K562 (cell line): ENCODE data around the gene PTPN12. TPM values are rescaled to one million over a fixed set of nuclear protein-coding genes. Genes with fewer than 3 reads are reported as not detected.

Experiments
- ATAC-seq: fragments of 200-7000 bp; cut with Tn5 transposase; 3 replicates; pipeline ENCODE4 v1.9.1; 2020; ENCODE audit warnings: moderate library complexity
- BruUV-seq: library from RNA; stranded (reverse); fragments of 400-500 nt; replicated peaks from 2 replicates; lab custom pipeline; 2021; lab: Mats Ljungman, UMichigan
- CTCF ChIA-PET: fragments of 300-600 bp; formaldehyde crosslinking; extraction: SDS; loops from one replicate; lab custom pipeline; 2021; ENCODE audit warnings: low intra/inter-chr PET ratio; lab: Yijun Ruan, JAX
- POLR2A ChIA-PET: fragments of 300-600, 350-650 bp; sonication (Branson Sonifier 250); formaldehyde crosslinking; extraction: SDS; loops from one replicate; lab custom pipeline; 2021; ENCODE audit warnings: antibody characterized with exemption, inconsistent platforms; lab: Yijun Ruan, JAX
- DNase-seq, 4 experiments: peaks; one replicate each; pipeline versions ENCODE4 v3.0.0 to v3.0.0-alpha.2; 2011 to 2018; ENCODE audit warnings: low spot score in 3 of 4, mixed read lengths in 3 of 4; ENCODE audit errors: extremely low read depth in 1 of 4
- FAIRE-seq: peaks from 2 replicates; lab custom pipeline; 2011; peaks lifted over from hg19 to GRCh38; lab: Jason Lieb, UNC
- H2AFZ ChIP-seq: 2 replicates; pipeline ENCODE4 v1.6.0; 2011; ENCODE audit warnings: low read depth, low read length, control low read depth, inconsistent platforms
- H3K27ac ChIP-seq: fragments of 200-600 bp; 3 replicates; pipeline ENCODE4 v1.8.0; 2011; ENCODE audit warnings: low read depth, mild to moderate bottlenecking, control low read depth, inconsistent platforms, low read length, moderate library complexity, mixed read lengths; ENCODE audit errors: extremely low read depth
- H3K27me3 ChIP-seq, 2 experiments: fragments of 300-600 bp in 1 of 2; 2 replicates in 1 of 2; 3 replicates in 1 of 2; pipeline versions ENCODE4 v1.6.0 to v1.8.0; 2011; ENCODE audit warnings: inconsistent platforms in 2 of 2, low read length in 2 of 2, mild to moderate bottlenecking in 1 of 2, mixed read lengths in 1 of 2, moderate library complexity in 1 of 2; ENCODE audit not compliant: control insufficient read depth in 2 of 2, insufficient read depth in 2 of 2
- H3K36me3 ChIP-seq: fragments of 300-600 bp; 3 replicates; pipeline ENCODE4 v1.8.0; 2011; ENCODE audit warnings: mild to moderate bottlenecking, low read length, inconsistent platforms; ENCODE audit not compliant: control insufficient read depth, insufficient read depth
- H3K4me1 ChIP-seq, 2 experiments: fragments of 200-600 bp in 1 of 2; replicated peaks in 1 of 2; 2 replicates in 1 of 2; 3 replicates in 1 of 2; pipeline versions ENCODE4 v1.5.1 to v1.8.0; 2011; ENCODE audit warnings: inconsistent platforms in 2 of 2, low read length in 2 of 2, mild to moderate bottlenecking in 1 of 2, mixed read lengths in 1 of 2, moderate library complexity in 1 of 2; ENCODE audit not compliant: control insufficient read depth in 2 of 2, insufficient read depth in 2 of 2
- H3K4me2 ChIP-seq: 2 replicates; pipeline ENCODE4 v1.6.1; 2011; ENCODE audit warnings: low read length, control low read depth, inconsistent platforms, mixed read lengths; ENCODE audit not compliant: insufficient read depth
- H3K4me3 ChIP-seq: fragments of 200-600 bp; sonication (generic), shearing (Covaris generic); 2 replicates; pipeline ENCODE4 v1.5.1; 2016; ENCODE audit warnings: control low read depth, inconsistent platforms
- H3K79me2 ChIP-seq: fragments of 200-600 bp; 3 replicates; pipeline ENCODE4 v1.8.0; 2011; ENCODE audit warnings: low read length, inconsistent platforms; ENCODE audit not compliant: control insufficient read depth, insufficient read depth
- H3K9ac ChIP-seq, 2 experiments: 2 replicates each; pipeline versions ENCODE4 v1.6.0 to v1.6.1; 2011; ENCODE audit warnings: low read depth in 2 of 2, low read length in 2 of 2, control low read depth in 1 of 2, inconsistent platforms in 1 of 2, mild to moderate bottlenecking in 1 of 2, mixed read lengths in 1 of 2; ENCODE audit not compliant: insufficient read depth in 1 of 2
- H3K9me1 ChIP-seq: one replicate; pipeline ENCODE4 v1.6.0; 2011; ENCODE audit warnings: inconsistent platforms, mild to moderate bottlenecking, low read length, moderate library complexity; ENCODE audit not compliant: control insufficient read depth, insufficient read depth
- H3K9me3 ChIP-seq: replicated peaks from 2 replicates; pipeline ENCODE4 v1.5.1; 2011; ENCODE audit warnings: low read depth, low read length, inconsistent platforms; ENCODE audit not compliant: control insufficient read depth, insufficient read depth
- H4K20me1 ChIP-seq: replicated peaks from 2 replicates; pipeline ENCODE4 v1.6.1; 2011; ENCODE audit warnings: low read length, inconsistent platforms, mixed read lengths; ENCODE audit not compliant: control insufficient read depth, insufficient read depth
- ATF3 ChIP-seq, 2 experiments: fragments of 450-650 bp in 1 of 2; sonication (generic) in 1 of 2; formaldehyde crosslinking in 1 of 2; IDR thresholded peaks in 1 of 2; conservative IDR thresholded peaks in 1 of 2; 2 replicates each; pipeline versions ENCODE4 v1.6.1 to v1.8.1; 2016 to 2023; ENCODE audit warnings: mild to moderate bottlenecking in 2 of 2, moderate library complexity in 2 of 2, inconsistent platforms in 1 of 2, missing genetic modification reagents in 1 of 2
- BRCA1 ChIP-seq, 2 experiments: fragments of 450-650 bp in 1 of 2; sonication (generic) in 1 of 2; formaldehyde crosslinking in 1 of 2; IDR thresholded peaks; 2 replicates each; pipeline versions ENCODE4 v1.5.0 to v1.6.1; 2017 to 2020; ENCODE audit warnings: mild to moderate bottlenecking in 1 of 2, missing genetic modification reagents in 1 of 2
- CHD4 ChIP-seq: fragments of 200-600 bp; sonication (generic); IDR thresholded peaks from 3 replicates; pipeline ENCODE4 v1.6.1; 2012; ENCODE audit warnings: low read depth, mild to moderate bottlenecking, mixed read lengths, low read length, inconsistent platforms; ENCODE audit not compliant: insufficient read depth, insufficient replicate concordance, poor library complexity, severe bottlenecking
- DLX4 ChIP-seq: fragments of 250-450 bp; sonication (Bioruptor Pico); IDR thresholded peaks from 2 replicates; pipeline ENCODE4 v1.6.1; 2021; ENCODE audit warnings: mild to moderate bottlenecking
- IRF9 ChIP-seq: fragments of 450-650 bp; IDR thresholded peaks from 2 replicates; pipeline ENCODE4 v1.6.1; 2016; ENCODE audit warnings: missing biosample characterization, missing genetic modification characterization
- KDM4B ChIP-seq, 2 experiments: fragments of 450-650 bp in 1 of 2; sonication (generic) in 1 of 2; IDR thresholded peaks; 2 replicates each; pipeline ENCODE4 v1.6.1; 2016 to 2017; ENCODE audit warnings: borderline replicate concordance in 2 of 2, antibody characterized with exemption in 1 of 2, low read depth in 1 of 2, mild to moderate bottlenecking in 1 of 2
- MEIS2 ChIP-seq: fragments of 450-650 bp; IDR thresholded peaks from 2 replicates; pipeline ENCODE4 v1.6.1; 2014; ENCODE audit warnings: mild to moderate bottlenecking; ENCODE audit not compliant: partially characterized antibody
- PTRF ChIP-seq: fragments of 450-650 bp; IDR thresholded peaks from 2 replicates; pipeline ENCODE4 v1.6.1; 2016; ENCODE audit warnings: mild to moderate bottlenecking, missing genetic modification characterization, missing compliant biosample characterization
- RBM34 ChIP-seq: fragments of 200-400 bp; formaldehyde crosslinking; IDR thresholded peaks from 2 replicates; pipeline ENCODE4 v1.6.1; 2018; ENCODE audit warnings: low read length, borderline replicate concordance; ENCODE audit not compliant: insufficient read depth
- SP1 ChIP-seq: sonication (generic); formaldehyde crosslinking; IDR thresholded peaks from 2 replicates; pipeline ENCODE4 v1.8.1; 2022; ENCODE audit warnings: mild to moderate bottlenecking, missing genetic modification reagents
- STAG1 ChIP-seq: sonication (generic); formaldehyde crosslinking; IDR thresholded peaks from 2 replicates; pipeline ENCODE4 v1.5.0; 2020; ENCODE audit warnings: missing genetic modification reagents, borderline replicate concordance
- TAF15 ChIP-seq: fragments of 200-400 bp; formaldehyde crosslinking; IDR thresholded peaks from 2 replicates; pipeline ENCODE4 v1.6.1; 2017; ENCODE audit warnings: mild to moderate bottlenecking, low read depth, low read length, moderate library complexity
- ZBTB1 ChIP-seq: sonication (generic); formaldehyde crosslinking; IDR thresholded peaks from 2 replicates; pipeline ENCODE4 v1.8.1; 2023; ENCODE audit warnings: missing genetic modification reagents, low read depth, mild to moderate bottlenecking, borderline replicate concordance
- ZBTB17 ChIP-seq: fragments of 450-650 bp; formaldehyde crosslinking; IDR thresholded peaks from 2 replicates; pipeline ENCODE4 v1.4.0; 2020; ENCODE audit warnings: mild to moderate bottlenecking
- ZFX ChIP-seq: sonication (generic); formaldehyde crosslinking; IDR thresholded peaks from 2 replicates; pipeline ENCODE4 v1.8.0; 2022; ENCODE audit warnings: mild to moderate bottlenecking, missing genetic modification reagents, moderate library complexity
- ZNF133 ChIP-seq: fragments of 250-450 bp; sonication (Bioruptor Pico); IDR thresholded peaks from 2 replicates; pipeline ENCODE4 v1.4.0; 2020; ENCODE audit warnings: mild to moderate bottlenecking
- ZNF507 ChIP-seq: conservative IDR thresholded peaks from 2 replicates; pipeline ENCODE4 v1.6.1; 2017; ENCODE audit warnings: missing genetic modification characterization, missing compliant biosample characterization
- ZNF584 ChIP-seq: fragments of 200-800 bp; sonication (Bioruptor generic); IDR thresholded peaks from 2 replicates; pipeline ENCODE4 v1.6.1; 2016; ENCODE audit warnings: low read depth, mild to moderate bottlenecking, missing genetic modification characterization, missing compliant biosample characterization
- WGBS: fragments of 100-300 bp; shearing (Covaris generic); methylation state at CpG from one replicate; pipeline ENCODE4 v1.1.6; 2016; ENCODE audit warnings: low coverage, mixed read lengths; ENCODE audit not compliant: insufficient coverage; ENCODE audit errors: missing lambda C conversion rate; 5-methylcytosine and 5-hydroxymethylcytosine counted together
- in situ Hi-C: fragments of 300-500 bp; cut with MboI; formaldehyde crosslinking; loops from 4 replicates; pipeline ENCODE4 v1.15.0; 2018; ENCODE audit warnings: inconsistent platforms, mixed read lengths
- intact Hi-C: fragments of 100-400 bp; cut with micrococcal nuclease; formaldehyde crosslinking; loops from 2 replicates; pipeline ENCODE4 v1.14.2; 2022
- polyA plus RNA-seq, 8 experiments: library from polyadenylated mRNA; depleted of rRNA in 4 of 8; stranded (reverse) in 5 of 8; unstranded in 3 of 8; fragments of >200 nt; fragmentation: Nextera tagmentation in 2 of 8; fragmentation: Illumina TruSeq in 1 of 8; extraction: Ambion mirVana in 2 of 8; extraction: Trizol in 1 of 8; gene quantifications; 2 replicates each; pipeline versions ENCODE4 v1.2.1 to v1.2.3, GENCODE V29; 2011 to 2014; ENCODE audit warnings: inconsistent platforms in 1 of 8, missing spikeins in 1 of 8
- total RNA-seq, 7 experiments: library from RNA; depleted of rRNA in 6 of 7; stranded (reverse); fragments of >200 nt in 6 of 7; fragmentation: Illumina TruSeq in 2 of 7; extraction: Trizol in 2 of 7; gene quantifications; 2 replicates each; pipeline versions ENCODE4 v1.2.1 to v1.2.3, GENCODE V29; 2011 to 2021; ENCODE audit warnings: low replicate concordance in 1 of 7

Gene PTPN12
- total and polyA plus RNA-seq, 9 of the 15 experiments (the other 6 are each of a cell fraction or from before 2014, with no cell fraction given) = 15.3 to 79.8 (median 26.6) TPM

GRCh38 chr7:77665161-77665560 is 128.1 kb downstream of the PTPN12 start (continued):
- no peak for TF ChIP-seq KDM4B (IDR thresholded peaks at IDR 0.05; ENCODE audit: borderline replicate concordance in 2 of 2, low read depth in 1 of 2)
- TF ChIP-seq TAF15 = no peak
- TF ChIP-seq DLX4 (CRISPR knock-in tag) = no peak
- no peak for TF ChIP-seq PTRF (tag)
- TF ChIP-seq RBM34 = no peak
- no peak for TF ChIP-seq STAG1 (CRISPR knock-in tag)

GRCh38 chr7:77667459-77668086 is 130.5 kb downstream of the PTPN12 start:
- no peak overlapping the region for H3K4me2 ChIP-seq
- no peak overlapping the region for H2AFZ ChIP-seq
- no peaks in the 10 kb centered on the region for H3K9me1 ChIP-seq
- H3K4me1 ChIP-seq = no peaks in the 10 kb centered on the region
- 64% methylated on average over 6 of the region's 6 CpGs for WGBS
- no peaks in the 10 kb centered on the region for H4K20me1 ChIP-seq
- intact Hi-C loops = loop anchor here (5.0 kb wide), 1 partner anchor 360 kb away; no protein-coding TSS in a partner anchor
- no peaks in the 10 kb centered on the region for H3K9me3 ChIP-seq
- H3K9ac ChIP-seq = no peak overlapping the region
- ChIA-PET CTCF (no interaction called here), POLR2A (interaction anchor here (0.6 to 1.0 kb wide), 4 partner anchors 12 to 30 kb away, joined by 3 read pairs; no protein-coding TSS in a partner anchor)
- TF ChIP-seq IRF9 (tag) (no peak), ZNF507 (tag) (no peak), ZNF133 (CRISPR knock-in tag) (no peak), CHD4 (no peak), ZNF584 (CRISPR knock-in tag) (no peak), MEIS2 (no peak), ZBTB17 (CRISPR knock-in tag) (no peak), ZFX (no peak), ATF3 (IDR thresholded peaks at IDR 0.05) (no peak), ATF3 (CRISPR knock-in tag; conservative IDR thresholded peaks at IDR 0.05) (no peak), SP1 (no peak), BRCA1 (IDR thresholded peaks at IDR 0.05) (no peak), BRCA1 (CRISPR knock-in tag; IDR thresholded peaks at IDR 0.05) (no peak), ZBTB1 (CRISPR knock-in tag) (no peak)
- no peak overlapping the region for H3K27ac ChIP-seq
- in situ Hi-C loops = loop anchor here (5.0 to 25.0 kb wide), 3 partner anchors 265 to 545 kb away; no protein-coding TSS in a partner anchor
- BruUV-seq = no TSS peak
- DNase-seq = no peak
- no peaks in the 10 kb centered on the region for H3K36me3 ChIP-seq
- ATAC-seq = no peak
- H3K4me3 ChIP-seq = no peak overlapping the region
- FAIRE-seq = no peak
- no peaks in the 10 kb centered on the region for H3K79me2 ChIP-seq
- no peaks in the 10 kb centered on the region for H3K27me3 ChIP-seq
